ENCODE results near the gene RIN1.
"Not testable (repeated sequence)": the region's sequence is repeated elsewhere in the genome, so short reads cannot be mapped to it uniquely, and the experiment has no call there.

Gene RIN1

DNA sequence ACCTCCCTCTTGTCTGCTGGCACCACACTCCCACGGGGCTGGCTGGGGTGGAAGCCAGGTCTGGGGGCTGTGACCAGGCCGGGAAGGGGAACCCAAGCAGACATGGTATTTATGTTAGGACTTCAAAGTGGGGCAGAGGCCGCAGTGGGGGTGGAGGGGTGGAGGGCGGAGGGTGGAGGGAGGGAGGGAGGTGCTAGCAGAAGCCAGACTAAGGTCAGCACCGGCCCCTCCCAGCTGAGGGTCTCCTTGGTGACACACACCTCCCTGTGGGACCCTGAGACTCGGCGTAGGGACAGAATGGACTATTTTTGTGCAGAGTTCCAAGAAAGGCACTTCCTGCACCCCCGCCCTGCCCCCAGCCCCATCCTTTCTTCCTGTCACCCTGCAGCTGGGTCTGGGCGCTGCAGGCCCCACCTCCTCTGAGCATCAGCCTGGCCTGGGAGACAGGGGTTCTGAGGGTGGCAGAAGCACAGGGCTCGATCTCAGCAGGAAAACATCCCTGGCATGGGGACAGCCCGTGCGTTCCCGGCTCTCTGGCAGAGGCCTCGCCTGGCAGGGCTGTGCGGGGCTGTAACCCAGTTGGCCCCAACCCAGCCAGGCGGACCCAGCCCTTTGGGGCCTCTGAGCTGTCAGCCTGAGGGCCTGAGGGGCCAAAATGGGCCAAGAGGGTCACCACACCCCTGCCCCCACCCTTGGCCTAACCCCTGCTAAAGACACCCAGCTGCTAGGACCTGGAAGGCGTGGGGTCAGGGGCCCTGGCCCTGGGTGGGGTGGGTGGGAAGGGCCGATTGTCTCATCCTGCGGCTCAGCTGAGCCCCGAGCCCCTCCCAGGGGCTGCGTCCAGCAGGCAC, 9.7 kb downstream of the RIN1 start:
- H3K9me3 ChIP-seq (ENCODE audit: control insufficient read depth in 1 of 2, low read length in 2 of 2): no peaks in the 10 kb centered on the region
- no peaks in the 10 kb centered on the region for H3K36me3 ChIP-seq (ENCODE audit: control insufficient read depth in 1 of 2, insufficient read depth in 2 of 2, low read length in 2 of 2)
- H3K27ac ChIP-seq (ENCODE audit: low read depth, low read length): no peak overlapping the region
- H3K4me1 ChIP-seq (ENCODE audit: control insufficient read depth in 1 of 2, insufficient read depth in 2 of 2, low read length in 2 of 2): peaks cover 10 to 15% of the 10 kb centered on the region in 2 donors
- H3K4me3 ChIP-seq (ENCODE audit: low read depth in 1 of 2, low read length in 2 of 2): no peak overlapping the region
- no peak overlapping the region for H3K9ac ChIP-seq (ENCODE audit: low read depth in 1 of 2, low read length in 2 of 2)
- H3K27me3 ChIP-seq (ENCODE audit: control insufficient read depth in 1 of 2, insufficient read depth in 2 of 2, low read length in 2 of 2): no peaks in the 10 kb centered on the region

GRCh38 chr11:66325263-66325671, 11.0 kb downstream of the RIN1 start:
- Histone ChIP-seq H3K4me1 (ENCODE audit: control insufficient read depth in 1 of 2, insufficient read depth in 2 of 2, low read length in 2 of 2) (peaks cover 10 to 15% of the 10 kb centered on the region in 2 donors), H3K36me3 (ENCODE audit: control insufficient read depth in 1 of 2, insufficient read depth in 2 of 2, low read length in 2 of 2) (no peaks in the 10 kb centered on the region), H3K27me3 (ENCODE audit: control insufficient read depth in 1 of 2, insufficient read depth in 2 of 2, low read length in 2 of 2) (no peaks in the 10 kb centered on the region), H3K9me3 (ENCODE audit: control insufficient read depth in 1 of 2, low read length in 2 of 2) (no peaks in the 10 kb centered on the region), H3K9ac (ENCODE audit: low read depth in 1 of 2, low read length in 2 of 2) (no peak overlapping the region), H3K27ac (ENCODE audit: low read depth, low read length) (no peak overlapping the region), H3K4me3 (ENCODE audit: low read depth in 1 of 2, low read length in 2 of 2) (no peak overlapping the region)

- no peaks in the 10 kb centered on the region for H3K9me3 ChIP-seq (ENCODE audit: control insufficient read depth in 1 of 2, low read length in 2 of 2)
- no peaks in the 10 kb centered on the region for H3K36me3 ChIP-seq (ENCODE audit: control insufficient read depth in 1 of 2, insufficient read depth in 2 of 2, low read length in 2 of 2)
- H3K27me3 ChIP-seq (ENCODE audit: control insufficient read depth in 1 of 2, insufficient read depth in 2 of 2, low read length in 2 of 2): no peaks in the 10 kb centered on the region
- no peak overlapping the region for H3K4me3 ChIP-seq (ENCODE audit: low read depth in 1 of 2, low read length in 2 of 2)
- H3K27ac ChIP-seq (ENCODE audit: low read depth, low read length): no peak overlapping the region
- H3K4me1 ChIP-seq (ENCODE audit: control insufficient read depth in 1 of 2, insufficient read depth in 2 of 2, low read length in 2 of 2): peaks cover 10 to 15% of the 10 kb centered on the region in 2 donors
- no peak overlapping the region for H3K9ac ChIP-seq (ENCODE audit: low read depth in 1 of 2, low read length in 2 of 2)
These were observed 11.6 kb downstream of the RIN1 start for GRCh38 chr11:66324664-66325063.

DNA sequence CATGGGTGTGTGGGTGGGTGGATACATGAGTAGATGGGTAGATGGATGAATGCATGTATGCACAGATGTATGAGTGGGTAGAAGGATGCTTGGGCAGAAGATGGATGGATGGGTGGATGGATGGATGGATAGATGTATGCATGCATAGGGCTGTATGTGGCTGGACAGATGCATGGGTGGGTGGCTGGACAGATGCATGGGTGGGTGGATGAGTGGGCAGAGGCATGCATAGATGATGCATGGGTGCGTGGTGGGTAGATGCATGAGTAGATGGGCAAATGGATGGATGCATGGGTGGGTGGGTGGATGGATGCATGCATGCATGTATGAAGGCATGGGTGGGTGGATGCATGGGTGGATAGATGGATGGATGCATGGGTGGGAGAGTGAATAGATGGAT, 12.6 kb downstream of the RIN1 start:
- Histone ChIP-seq H3K9me3 (ENCODE audit: control insufficient read depth in 1 of 2, low read length in 2 of 2) (no peaks in the 10 kb centered on the region), H3K9ac (ENCODE audit: low read depth in 1 of 2, low read length in 2 of 2) (no peak overlapping the region), H3K4me1 (ENCODE audit: control insufficient read depth in 1 of 2, insufficient read depth in 2 of 2, low read length in 2 of 2) (peaks cover 8 to 16% of the 10 kb centered on the region in 2 donors)

DNA sequence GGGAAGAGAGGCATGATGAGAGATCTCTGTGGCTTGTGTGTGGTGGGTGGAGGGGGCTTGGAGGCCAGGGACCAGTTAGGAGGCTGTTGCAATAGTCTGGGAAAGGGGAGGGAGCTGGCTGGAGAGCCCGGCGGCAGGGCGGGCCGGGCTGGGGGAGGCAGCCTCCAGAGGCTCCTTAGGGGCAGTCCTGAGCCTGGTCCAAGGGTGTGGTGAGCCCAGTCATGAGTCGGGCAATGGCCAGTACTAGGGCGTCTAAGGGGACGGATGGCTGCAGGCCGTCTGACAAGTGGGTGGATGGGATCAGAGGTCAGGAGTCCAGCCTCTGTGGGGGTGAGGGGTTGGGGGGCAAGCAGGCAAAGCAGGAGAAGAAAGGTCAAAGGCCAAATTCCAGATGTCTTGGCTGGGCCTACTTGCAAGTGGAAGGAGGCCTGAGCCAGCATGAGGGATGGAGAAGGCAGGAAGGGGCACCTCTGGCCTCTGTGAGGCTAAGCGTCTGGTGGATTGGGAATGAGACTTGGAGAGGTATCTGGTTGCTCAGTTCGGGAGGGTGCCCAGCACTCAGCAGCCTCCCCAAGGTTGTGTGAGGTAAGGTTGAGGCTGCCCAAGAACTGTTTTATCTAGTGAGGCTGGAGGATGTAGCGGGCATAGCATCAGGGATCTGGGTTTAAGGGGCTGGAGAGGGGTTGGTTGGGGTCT, 13.4 kb downstream of the RIN1 start:
- no peaks in the 10 kb centered on the region for H3K9me3 ChIP-seq (ENCODE audit: control insufficient read depth in 1 of 2, low read length in 2 of 2)
- no peak overlapping the region for H3K27ac ChIP-seq (ENCODE audit: low read depth, low read length)
- H3K27me3 ChIP-seq (ENCODE audit: control insufficient read depth in 1 of 2, insufficient read depth in 2 of 2, low read length in 2 of 2): no peaks in the 10 kb centered on the region
- H3K4me1 ChIP-seq (ENCODE audit: control insufficient read depth in 1 of 2, insufficient read depth in 2 of 2, low read length in 2 of 2): peaks cover 8 to 16% of the 10 kb centered on the region in 2 donors
- H3K4me3 ChIP-seq (ENCODE audit: low read depth in 1 of 2, low read length in 2 of 2): no peak overlapping the region
- H3K36me3 ChIP-seq (ENCODE audit: control insufficient read depth in 1 of 2, insufficient read depth in 2 of 2, low read length in 2 of 2): no peaks in the 10 kb centered on the region
- H3K9ac ChIP-seq (ENCODE audit: low read depth in 1 of 2, low read length in 2 of 2): no peak overlapping the region

More for the DNA sequence above, 12.6 kb downstream of the RIN1 start:
- no peak overlapping the region for H3K27ac ChIP-seq (ENCODE audit: low read depth, low read length)
- H3K4me3 ChIP-seq (ENCODE audit: low read depth in 1 of 2, low read length in 2 of 2): no peak overlapping the region
- no peaks in the 10 kb centered on the region for H3K36me3 ChIP-seq (ENCODE audit: control insufficient read depth in 1 of 2, insufficient read depth in 2 of 2, low read length in 2 of 2)
- no peaks in the 10 kb centered on the region for H3K27me3 ChIP-seq (ENCODE audit: control insufficient read depth in 1 of 2, insufficient read depth in 2 of 2, low read length in 2 of 2)

GRCh38 chr11:66321606-66322005, 14.6 kb downstream of the RIN1 start:
- no peak overlapping the region for H3K27ac ChIP-seq (ENCODE audit: low read depth, low read length)
- peaks cover 10 to 13% of the 10 kb centered on the region in 2 donors for H3K4me1 ChIP-seq (ENCODE audit: control insufficient read depth in 1 of 2, insufficient read depth in 2 of 2, low read length in 2 of 2)

DNA sequence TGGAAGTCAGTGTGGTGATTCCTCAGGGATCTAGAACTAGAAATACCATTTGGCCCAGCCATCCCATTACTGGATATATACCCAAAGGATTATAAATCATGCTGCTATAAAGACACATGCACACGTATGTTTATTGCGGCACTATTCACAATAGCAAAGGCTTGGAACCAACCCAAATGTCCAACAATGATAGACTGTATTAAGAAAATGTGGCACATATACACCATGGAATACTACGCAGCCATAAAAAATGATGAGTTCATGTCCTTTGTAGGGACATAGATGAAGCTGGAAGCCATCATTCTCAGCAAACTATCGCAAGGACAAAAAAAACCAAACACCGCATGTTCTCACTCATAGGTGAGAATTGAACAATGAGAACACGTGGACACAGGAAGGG, 15.5 kb downstream of the RIN1 start:
- not testable (repeated sequence) for H3K9me3 ChIP-seq (ENCODE audit: control insufficient read depth in 1 of 2, low read length in 2 of 2); H3K36me3 ChIP-seq (ENCODE audit: control insufficient read depth in 1 of 2, insufficient read depth in 2 of 2, low read length in 2 of 2); H3K27ac ChIP-seq (ENCODE audit: low read depth, low read length); H3K4me3 ChIP-seq (ENCODE audit: low read depth in 1 of 2, low read length in 2 of 2); H3K9ac ChIP-seq (ENCODE audit: low read depth in 1 of 2, low read length in 2 of 2); H3K27me3 ChIP-seq (ENCODE audit: control insufficient read depth in 1 of 2, insufficient read depth in 2 of 2, low read length in 2 of 2)
- H3K4me1 ChIP-seq (ENCODE audit: control insufficient read depth in 1 of 2, insufficient read depth in 2 of 2, low read length in 2 of 2): peaks cover 10 to 17% of the 10 kb centered on the region in 2 donors

More at GRCh38 chr11:66321606-66322005, 14.6 kb downstream of the RIN1 start:
- H3K27me3 ChIP-seq (ENCODE audit: control insufficient read depth in 1 of 2, insufficient read depth in 2 of 2, low read length in 2 of 2): no peaks in the 10 kb centered on the region
- H3K36me3 ChIP-seq (ENCODE audit: control insufficient read depth in 1 of 2, insufficient read depth in 2 of 2, low read length in 2 of 2): no peaks in the 10 kb centered on the region
- no peak overlapping the region for H3K4me3 ChIP-seq (ENCODE audit: low read depth in 1 of 2, low read length in 2 of 2)
- no peak overlapping the region for H3K9ac ChIP-seq (ENCODE audit: low read depth in 1 of 2, low read length in 2 of 2)
- no peaks in the 10 kb centered on the region for H3K9me3 ChIP-seq (ENCODE audit: control insufficient read depth in 1 of 2, low read length in 2 of 2)

DNA sequence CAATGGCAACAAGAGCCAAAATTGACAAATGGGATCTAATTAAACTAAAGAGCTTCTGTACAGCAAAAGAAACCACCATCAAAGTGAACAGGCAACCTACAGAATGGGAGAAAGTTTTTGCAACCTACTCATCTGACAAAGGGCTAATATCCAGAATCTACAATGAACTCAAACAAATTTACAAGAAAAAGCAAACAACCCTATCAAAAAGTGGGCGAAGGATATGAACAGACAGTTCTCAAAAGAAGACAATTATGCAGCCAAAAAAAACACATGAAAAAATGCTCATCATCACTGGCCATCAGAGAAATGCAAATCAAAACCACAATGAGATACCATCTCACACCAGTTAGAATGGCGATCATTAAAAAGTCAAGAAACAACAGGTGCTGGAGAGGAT, 15.9 kb downstream of the RIN1 start:
- not testable (repeated sequence) for H3K36me3 ChIP-seq (ENCODE audit: control insufficient read depth in 1 of 2, insufficient read depth in 2 of 2, low read length in 2 of 2); H3K27me3 ChIP-seq (ENCODE audit: control insufficient read depth in 1 of 2, insufficient read depth in 2 of 2, low read length in 2 of 2); H3K4me3 ChIP-seq (ENCODE audit: low read depth in 1 of 2, low read length in 2 of 2); H3K9me3 ChIP-seq (ENCODE audit: control insufficient read depth in 1 of 2, low read length in 2 of 2); H3K27ac ChIP-seq (ENCODE audit: low read depth, low read length); H3K9ac ChIP-seq (ENCODE audit: low read depth in 1 of 2, low read length in 2 of 2)
- peaks cover 10 to 17% of the 10 kb centered on the region in 2 donors for H3K4me1 ChIP-seq (ENCODE audit: control insufficient read depth in 1 of 2, insufficient read depth in 2 of 2, low read length in 2 of 2)

DNA sequence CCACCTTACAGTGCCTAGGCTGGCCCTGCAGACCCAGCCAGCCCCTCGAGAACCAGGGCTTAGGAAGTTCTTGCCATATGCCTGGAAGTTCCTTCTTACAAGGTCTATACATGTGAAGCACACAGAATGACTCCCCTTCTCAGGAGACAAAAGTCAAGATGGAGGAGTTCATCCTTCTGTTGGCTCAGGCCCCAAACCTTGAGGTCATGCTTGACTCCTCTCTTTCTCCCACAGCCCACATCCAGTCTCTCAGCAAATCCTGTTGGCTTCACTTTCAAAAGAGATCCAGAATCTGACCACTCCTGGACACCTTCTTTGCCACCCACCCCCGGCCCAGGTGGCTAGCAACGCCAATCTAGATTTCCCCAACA, 17.6 kb downstream of the RIN1 start:
- H3K27ac ChIP-seq (ENCODE audit: low read depth, low read length): no peak overlapping the region
- H3K27me3 ChIP-seq (ENCODE audit: control insufficient read depth in 1 of 2, insufficient read depth in 2 of 2, low read length in 2 of 2): no peaks in the 10 kb centered on the region
- H3K9ac ChIP-seq (ENCODE audit: low read depth in 1 of 2, low read length in 2 of 2): no peak overlapping the region
- H3K9me3 ChIP-seq (ENCODE audit: control insufficient read depth in 1 of 2, low read length in 2 of 2): no peaks in the 10 kb centered on the region
- H3K4me3 ChIP-seq (ENCODE audit: low read depth in 1 of 2, low read length in 2 of 2): no peak overlapping the region
- H3K36me3 ChIP-seq (ENCODE audit: control insufficient read depth in 1 of 2, insufficient read depth in 2 of 2, low read length in 2 of 2): no peaks in the 10 kb centered on the region
- H3K4me1 ChIP-seq (ENCODE audit: control insufficient read depth in 1 of 2, insufficient read depth in 2 of 2, low read length in 2 of 2): peaks cover 10 to 23% of the 10 kb centered on the region in 2 donors

Data from duodenal mucosa (tissue), 2 donors.